NCI-H2107 treated with DMSO at 0.1 percent for 48 hours (cell line): ENCODE data around the gene DNAH17.

ENCODE experiments used
- DNase-seq: peaks from one replicate; lab custom pipeline; 2025; ENCODE audit not compliant: unreplicated experiment; lab: John Stamatoyannopoulos, UW

DNAH17 gene

DNA sequence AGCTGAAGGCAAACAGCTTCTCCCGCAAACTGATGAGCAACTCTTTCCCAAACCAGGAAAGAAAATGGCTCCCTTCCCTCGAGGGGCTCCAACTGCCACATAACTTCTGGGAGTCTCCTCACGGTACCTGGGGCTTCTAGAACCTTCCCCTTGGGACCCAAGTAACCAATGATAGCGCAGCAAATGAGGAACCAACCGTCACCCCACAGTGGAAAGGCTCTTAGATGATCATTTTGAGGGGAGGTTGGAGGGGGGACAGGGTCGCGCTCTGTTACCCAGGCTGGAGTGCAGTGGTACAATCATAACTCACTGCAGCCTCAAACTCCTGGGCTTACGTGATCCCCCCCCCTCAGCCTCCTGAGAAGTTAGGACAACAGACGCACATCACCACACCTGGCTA is at the start of gene DNAH17:
Gene DNAH17 (minus strand): TSS at position 101 of the 400 bp plus-strand sequence. CDS start 2,339 bp downstream, outside the sequence.
- no peak for DNase-seq

GRCh38 chr17:78624324-78625151 is 47.3 kb upstream of the DNAH17 start:
- DNase-seq = no peak

- no peak for DNase-seq
Observed at GRCh38 chr17:78623541-78623940, 46.3 kb upstream of the DNAH17 start.

- no peak for DNase-seq
Observed at GRCh38 chr17:78622491-78623265, 45.5 kb upstream of the DNAH17 start.

GRCh38 chr17:78621720-78622490 is 44.7 kb upstream of the DNAH17 start:
- no peak for DNase-seq

DNA sequence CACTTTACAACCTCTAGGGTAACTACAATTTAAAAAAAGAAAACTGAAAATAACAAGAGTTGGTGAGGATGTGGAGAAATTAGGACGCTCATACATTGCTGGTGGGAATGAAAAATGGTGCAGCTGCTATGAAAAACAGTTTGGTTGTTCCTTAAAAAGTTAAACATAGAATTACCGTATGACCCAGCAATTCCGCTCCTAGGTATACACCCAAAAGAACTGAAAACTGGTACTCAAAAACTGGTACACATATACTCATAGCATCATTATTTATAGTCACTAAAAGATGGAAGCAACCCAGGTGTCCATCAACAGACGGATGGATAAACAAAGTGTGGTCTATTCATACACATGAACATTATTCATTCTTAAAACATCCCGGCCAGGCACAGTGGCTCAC is 42.9 kb upstream of the DNAH17 start:
- no peak for DNase-seq

DNA sequence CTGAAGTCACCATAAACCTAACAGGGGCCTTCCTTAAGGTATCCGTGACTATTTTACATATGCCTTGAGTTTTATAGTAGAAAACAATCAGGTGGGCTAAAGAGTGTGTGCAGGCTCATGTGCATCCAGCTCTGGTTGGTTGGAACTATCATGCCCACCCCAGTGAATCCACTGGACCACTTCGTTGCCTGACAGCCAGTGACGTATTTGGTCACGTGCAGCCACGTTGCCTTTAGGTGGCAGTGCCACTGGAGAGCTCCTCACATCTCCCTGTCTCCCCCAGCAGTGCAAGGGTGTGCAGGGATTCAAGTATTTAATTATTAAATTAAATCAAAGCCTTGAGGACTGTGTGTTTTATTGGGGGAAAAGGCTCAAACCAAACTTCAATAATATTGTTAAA is 42.1 kb upstream of the DNAH17 start:
- no peak for DNase-seq

DNA sequence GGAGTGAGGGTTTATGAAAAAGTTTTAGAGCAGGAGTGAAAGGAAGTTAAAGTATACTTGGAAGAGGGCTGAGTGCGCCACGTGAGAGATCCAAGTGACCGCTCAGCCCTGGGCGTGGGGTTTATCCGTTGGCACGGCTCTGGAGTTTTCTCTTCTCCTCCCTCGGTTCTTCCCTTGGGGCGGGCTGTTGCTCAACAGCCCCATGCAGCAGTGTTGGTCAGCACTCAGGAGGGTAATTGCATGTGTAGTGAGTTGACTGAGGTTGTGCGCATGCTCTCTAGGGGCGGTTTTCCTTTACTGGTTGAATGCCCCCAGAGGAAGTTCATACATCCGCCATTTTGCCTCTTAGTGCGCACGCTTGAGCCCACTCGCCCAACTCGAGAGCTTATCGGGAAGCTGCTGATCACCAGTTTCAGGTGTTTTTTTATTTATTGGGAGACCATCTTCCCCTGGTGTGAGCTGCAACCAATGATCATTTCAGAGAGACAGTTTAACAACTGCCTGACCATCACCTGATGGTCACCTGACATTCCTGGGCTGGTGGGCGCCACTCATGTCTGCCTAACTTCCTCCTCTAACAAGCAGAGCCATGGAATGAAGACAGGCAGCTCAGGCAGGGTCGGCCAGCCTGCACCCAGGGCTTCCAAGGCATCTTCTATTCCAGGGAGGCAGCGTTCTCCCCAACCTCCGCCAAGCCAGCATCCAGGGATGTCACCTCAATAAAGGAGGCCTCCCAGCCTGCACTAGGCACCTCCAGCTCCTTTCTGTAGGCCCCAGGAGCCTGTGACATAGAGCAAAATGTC is 41.3 kb upstream of the DNAH17 start:
- no peak for DNase-seq

DNA sequence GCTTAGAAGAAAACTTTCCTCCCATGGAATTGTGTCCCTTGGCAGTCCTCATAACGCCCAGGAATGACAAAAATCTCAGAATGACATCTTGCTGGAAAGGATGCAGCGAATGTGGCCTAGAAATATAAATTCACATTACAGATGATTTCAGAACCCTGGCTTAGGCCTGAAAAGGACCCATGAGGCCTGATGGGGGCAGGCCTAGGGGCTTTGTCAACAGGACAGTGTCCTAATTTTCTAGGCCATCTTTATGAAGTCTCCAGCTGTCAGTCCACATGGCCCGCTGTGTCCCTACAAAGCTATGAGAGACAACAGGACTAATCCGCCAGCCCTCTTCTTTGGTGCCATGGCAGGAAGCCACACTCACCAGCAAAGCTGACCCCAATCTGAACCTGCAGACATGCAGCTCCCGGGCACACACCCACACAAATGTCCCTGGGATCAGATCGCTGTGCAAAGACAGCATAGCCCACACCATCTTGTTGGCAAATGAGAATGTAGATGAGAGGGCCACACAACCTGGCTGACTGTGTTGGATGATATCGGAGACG is 40.4 kb upstream of the DNAH17 start:
- DNase-seq = no peak

- no peak for DNase-seq
Observed at GRCh38 chr17:78616946-78617345, 39.8 kb upstream of the DNAH17 start.

GRCh38 chr17:78615631-78616030 is 38.4 kb upstream of the DNAH17 start:
- no peak for DNase-seq

GRCh38 chr17:78613416-78613815 is 36.2 kb upstream of the DNAH17 start:
- DNase-seq = no peak

- peak; percentile 58 for DNase-seq
Observed at GRCh38 chr17:78611607-78612006, 34.4 kb upstream of the DNAH17 start.

DNA sequence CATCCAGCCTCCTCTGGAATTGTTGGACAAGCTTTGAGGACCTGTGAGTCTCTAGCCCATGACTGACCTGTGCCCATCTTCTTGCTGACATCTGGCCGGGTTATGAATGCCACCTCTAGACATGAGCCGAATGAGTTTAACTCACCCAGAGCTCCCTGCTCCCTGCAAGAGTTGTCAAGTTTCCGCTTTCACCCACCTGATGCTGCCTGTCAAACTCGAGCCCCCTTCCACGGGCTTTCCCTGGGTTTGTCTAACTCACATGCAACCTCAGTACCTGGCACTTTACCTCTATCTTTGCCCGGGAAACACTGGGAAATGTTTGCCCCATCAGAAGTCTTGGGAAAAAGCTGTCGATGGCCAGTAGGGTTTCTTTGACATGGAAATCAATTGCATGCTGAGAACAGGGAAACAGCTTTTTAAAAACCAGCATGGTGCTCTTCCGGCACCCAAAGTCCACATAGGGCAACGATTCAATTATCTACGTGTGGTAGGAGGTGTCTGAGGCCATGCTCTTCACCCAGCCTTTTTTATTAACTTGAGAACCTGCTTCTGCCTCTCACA is 33.8 kb upstream of the DNAH17 start:
- peak; percentile 13 for DNase-seq

DNA sequence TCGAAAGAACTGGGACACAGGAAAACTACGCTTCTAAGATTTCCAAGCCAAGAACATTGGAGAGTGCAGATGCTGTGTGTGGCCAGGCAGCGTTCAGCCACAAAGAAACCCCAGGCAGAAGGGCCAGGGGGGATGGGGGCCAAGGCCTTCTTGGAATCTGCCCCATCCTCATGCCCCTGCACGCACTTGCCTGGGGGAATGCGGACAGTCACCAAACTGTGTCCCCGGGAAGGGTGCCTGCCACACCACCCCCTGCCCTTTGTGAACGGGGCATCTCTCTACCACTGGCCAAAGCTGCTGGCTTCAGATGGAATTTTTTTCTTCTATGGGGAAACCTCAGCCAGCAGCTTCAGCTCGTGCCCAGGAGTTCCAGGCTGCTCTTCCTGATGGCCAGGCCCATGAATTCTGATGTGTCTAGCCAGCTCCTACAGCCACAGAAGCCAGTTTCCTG is 32.0 kb upstream of the DNAH17 start:
- DNase-seq = no peak

- DNase-seq = no peak
Observed at GRCh38 chr17:78608804-78609186, 31.6 kb upstream of the DNAH17 start.

- no peak for DNase-seq
Observed at GRCh38 chr17:78608122-78608803, 31.1 kb upstream of the DNAH17 start.

DNA sequence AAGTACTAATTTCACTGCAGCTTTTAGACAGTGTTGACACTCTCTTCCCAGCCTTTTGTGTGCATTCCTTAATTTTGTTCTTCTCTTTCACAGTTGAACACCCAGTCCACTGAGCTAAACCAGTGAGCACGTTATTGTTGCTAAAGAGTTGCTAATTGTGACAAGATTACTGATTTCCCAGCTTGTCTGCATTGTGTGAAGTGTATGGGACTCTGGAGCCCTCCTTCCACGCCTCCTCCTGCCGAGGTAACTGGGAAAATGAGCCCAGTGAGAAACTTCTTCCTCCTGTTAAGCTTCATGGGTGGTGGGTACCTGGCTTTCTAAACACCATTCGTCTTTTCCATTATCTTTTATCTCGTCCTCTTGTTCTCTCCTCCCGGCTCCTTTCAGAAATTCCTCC is 29.8 kb upstream of the DNAH17 start:
- no peak for DNase-seq

DNA sequence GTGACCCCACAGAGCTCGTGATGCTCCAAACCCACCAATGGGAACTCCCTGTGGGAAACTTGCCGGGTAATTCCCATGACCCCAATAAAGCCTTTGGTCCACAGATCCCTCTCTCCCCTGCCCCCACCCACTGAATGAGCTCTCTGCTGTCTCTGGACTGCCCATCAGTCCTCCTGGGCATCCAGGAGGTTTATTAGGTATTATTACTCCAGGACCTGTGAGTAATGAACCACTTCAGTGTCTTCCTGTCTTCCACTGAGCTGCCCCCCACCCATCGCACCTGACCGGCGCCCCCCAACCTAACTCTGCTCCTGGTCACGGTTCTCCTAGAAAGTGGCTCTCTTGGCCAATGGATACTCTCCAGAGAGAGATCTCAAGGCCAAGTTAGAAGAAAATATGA is 28.7 kb upstream of the DNAH17 start:
- no peak for DNase-seq
